ENCODE data around the gene GSAP.

Gene GSAP

DNA sequence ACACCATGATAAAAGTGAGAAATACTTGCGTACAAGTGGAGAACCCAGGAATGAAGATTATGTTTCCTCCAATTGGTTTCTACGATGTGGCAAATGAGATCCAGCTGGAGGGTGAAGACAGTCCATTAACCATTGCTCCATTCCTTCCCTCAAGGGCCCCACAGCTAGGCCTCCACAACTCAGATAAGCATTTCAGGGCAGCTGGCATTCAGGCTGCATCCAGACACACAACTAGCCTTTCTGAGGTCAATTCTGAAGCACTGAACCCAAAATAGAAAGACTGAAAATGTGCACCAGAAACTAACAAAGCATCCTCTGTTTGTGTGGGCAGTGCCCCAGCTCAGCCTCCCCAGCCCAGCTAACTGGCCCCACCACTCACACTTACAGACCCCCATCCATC, 94.8 kb downstream of the GSAP start:
- no peak for DNase-seq

DNA sequence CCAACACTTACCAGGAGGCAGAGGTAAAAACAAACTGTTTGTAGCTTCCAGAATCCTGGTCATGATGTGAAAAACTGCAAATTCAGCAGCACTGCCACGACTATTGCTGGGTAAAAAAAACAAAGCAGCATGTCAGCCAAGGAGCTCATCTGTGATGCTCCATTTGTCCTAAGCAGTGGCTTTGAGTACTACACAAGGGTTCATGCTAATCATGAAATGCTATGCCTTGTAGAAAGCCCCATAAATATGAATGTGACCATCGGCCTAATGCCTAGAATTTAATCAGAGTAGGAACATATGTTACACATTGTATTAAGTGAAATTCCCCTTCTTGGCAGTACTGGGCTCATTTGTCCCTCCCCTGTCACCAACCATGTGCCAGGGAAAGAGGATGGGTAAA, 95.4 kb downstream of the GSAP start:
- DNase-seq = no peak

DNA sequence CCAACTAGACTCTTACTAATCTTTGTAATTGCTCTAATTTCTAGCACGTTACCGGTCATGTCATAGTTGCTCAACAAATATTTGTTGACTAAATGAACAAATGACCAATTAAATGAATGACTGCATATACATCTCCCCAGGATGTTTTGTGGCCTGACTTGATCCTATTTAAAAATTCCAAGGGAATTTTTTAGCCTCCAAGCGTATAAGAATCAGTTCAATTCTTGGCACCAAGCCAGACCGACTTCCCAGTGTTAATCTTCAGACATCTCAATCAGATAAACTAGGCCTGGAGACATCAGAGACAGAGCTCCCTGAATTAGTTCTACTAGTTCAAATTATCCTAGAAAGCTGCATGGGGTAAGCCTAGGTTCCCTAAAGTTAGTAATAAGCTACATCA, 96.0 kb downstream of the GSAP start:
- DNase-seq = no peak

DNA sequence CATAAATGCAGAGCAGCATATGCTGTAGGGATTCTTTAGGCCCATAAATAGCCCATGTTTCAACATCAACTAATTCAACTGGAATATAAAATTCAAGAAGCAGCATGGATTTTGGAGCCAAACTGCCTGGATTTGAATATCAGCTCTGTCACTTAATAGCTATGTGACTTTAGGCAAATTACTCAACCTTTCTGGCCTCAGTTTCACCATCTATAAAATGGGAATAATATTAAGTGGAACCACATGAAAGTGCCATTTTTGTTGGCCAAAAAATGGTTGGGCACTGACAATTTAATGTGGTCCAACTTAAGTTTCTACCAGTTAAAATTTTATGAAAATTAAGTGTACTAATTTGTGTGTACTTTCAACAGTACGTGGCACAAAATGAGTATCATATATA, 98.1 kb downstream of the GSAP start:
- no peak for DNase-seq

DNA sequence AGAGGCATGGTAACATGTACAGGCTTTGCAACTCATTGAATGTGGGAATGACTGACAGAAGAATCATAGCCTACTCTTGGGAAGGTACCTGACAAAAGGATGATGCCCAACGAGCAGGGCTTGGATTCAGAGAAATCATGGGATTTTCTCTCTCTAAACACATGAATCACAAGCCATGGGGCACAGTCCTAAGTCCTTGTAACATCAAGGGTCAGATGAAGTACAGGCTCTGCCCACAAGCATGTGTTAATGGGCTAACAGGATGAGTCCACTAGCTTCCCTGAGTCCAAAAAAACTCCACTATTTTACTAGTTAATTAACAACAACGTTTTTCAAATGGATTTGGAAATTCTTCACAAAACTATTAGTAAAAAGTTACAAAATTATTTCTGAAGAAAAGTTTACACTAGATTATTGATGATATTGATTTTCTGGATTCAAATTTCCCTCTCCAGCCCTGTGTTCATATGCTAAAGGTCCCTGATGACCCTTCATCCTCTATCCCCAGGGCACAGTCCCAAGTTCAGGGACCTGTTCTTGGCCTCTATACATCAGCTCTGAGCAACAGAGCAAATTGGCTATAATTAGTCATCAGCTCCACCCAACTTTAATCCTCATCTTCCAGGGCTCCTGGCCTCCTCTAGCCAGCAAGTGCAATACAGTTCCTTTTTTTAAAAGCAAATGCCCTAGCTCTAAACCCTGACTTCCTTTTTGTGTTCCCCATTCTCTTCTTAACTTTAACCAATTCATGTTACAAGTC, 99.8 kb downstream of the GSAP start:
- no peak for DNase-seq

DNA sequence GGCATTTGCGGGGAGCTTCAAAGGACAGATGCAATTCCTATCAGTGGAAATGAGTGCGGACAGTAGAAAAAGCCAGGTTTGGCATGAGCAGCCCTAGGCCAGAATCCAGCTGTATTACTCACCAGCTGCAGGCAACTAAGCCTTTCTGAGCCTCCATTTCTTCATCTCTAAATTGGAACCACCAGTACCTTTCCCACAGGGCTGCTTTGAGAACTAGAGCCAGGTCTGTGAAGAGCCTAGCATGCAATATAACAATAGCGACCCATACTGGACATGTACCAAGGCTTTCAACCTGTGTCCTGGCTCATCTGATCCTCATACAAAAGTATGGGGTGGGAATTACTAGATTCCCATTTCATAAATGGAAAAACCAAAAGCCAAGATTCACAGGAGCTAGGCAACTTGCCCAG, 101.0 kb downstream of the GSAP start:
- no peak for DNase-seq

DNA sequence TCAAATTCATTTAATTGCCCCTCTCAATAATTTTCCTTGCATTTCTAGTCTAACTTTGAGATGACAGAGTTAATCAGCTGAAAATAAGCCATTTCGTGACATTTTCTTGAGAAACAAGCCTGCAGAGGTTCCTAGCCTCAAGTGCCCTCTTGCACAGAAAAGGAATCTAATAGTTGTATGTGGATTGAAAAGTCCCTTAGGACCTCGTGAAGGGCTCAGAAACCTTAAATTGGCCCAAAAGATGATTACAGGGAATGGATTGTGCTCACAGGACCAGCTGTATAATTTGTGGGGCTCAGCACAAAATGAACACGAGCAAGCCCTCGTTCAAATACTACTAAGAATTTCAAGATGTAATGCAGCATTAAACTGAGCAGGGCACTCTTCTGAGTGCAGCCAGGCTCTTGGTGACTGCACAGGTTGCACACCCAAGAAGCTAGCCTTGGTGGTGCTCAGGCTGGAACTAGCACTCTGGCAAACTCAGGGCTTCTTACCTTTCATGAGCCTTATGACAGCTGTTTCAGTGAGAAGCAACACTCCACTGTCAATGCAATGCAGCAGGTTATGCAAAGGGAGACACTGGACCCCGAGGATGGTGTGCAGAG, 102.2 kb downstream of the GSAP start:
- DNase-seq = no peak

DNA sequence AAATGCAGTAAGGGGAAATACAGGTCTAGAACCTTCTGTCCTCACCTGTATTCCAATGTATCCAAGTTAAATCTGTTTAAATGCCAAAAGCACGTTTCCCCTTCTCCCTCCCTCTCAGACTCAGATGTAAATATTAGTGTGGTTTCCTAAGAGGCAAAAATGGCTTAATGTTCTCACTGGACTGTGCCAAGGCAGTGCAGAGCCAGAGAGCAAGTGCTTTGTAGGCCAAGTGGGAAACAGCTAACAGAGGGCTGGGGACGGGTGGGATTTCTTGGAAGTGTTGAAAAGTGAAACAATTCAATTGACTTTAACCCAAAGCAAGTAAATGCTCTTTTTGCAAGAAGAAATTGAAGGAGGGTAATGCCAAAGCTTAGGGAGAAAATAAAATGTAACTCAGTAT, 103.1 kb downstream of the GSAP start:
- no peak for DNase-seq

DNA sequence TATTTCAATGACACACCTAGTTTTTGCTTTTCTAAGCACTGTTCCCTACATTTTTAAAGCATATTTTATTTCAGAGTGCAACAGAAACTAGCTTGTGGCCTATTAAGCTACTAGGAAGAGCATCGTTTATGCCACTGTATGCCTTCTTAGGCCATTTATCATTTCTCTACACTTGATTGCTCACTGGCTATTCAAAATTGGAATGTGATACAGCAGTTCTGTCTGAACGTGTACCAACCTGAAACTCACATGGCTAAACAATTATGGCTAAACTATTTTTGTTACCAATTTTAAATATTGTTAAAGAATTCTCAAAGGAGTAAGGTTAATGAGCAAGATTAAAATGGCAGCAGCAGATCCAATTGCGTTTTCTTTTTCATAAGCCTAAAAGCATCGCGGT, 105.2 kb downstream of the GSAP start:
- no peak for DNase-seq

DNA sequence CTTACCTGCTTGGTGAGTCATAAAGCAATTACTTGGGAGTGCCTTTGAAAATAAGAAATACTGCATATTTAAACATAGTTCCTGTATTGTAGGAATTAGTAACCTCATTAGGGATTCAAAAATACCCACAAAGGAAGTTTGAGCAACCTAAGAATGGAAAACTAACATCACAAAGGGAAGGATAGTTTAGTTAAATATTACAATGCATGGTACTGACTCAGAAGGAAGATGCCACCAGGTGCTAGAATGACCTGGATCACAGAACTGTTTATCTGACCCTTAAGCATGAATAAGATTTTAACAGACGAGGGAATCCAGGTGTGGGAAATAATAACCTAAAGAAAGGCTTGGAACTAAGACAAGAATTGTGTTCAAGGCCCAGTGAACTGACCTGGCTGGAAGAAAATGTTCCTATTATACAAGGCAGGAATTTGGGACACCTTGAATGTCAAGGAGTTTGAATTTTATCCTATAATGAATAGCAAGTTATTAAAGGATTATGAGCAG, 106.4 kb downstream of the GSAP start:
- no peak for DNase-seq

DNA sequence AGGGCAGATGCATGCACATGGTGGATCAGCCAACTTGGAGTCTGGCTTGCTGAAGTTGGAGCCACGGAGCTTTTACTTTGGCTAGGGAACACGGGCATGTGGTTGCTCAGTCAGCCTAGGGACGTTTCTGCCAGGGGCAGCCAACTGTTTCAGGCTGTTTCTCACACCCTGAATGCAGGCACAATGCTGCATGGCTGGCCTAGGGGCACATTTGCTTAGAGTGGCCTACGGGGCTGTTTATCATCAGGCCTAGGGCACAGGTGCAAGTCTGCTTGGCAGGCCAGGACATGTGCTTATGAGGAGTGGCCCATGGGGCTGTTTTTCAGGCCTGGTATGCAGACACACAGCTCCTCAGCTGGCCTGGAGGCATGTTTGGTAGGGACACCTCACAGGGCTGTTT, 107.4 kb downstream of the GSAP start:
- no peak for DNase-seq

DNA sequence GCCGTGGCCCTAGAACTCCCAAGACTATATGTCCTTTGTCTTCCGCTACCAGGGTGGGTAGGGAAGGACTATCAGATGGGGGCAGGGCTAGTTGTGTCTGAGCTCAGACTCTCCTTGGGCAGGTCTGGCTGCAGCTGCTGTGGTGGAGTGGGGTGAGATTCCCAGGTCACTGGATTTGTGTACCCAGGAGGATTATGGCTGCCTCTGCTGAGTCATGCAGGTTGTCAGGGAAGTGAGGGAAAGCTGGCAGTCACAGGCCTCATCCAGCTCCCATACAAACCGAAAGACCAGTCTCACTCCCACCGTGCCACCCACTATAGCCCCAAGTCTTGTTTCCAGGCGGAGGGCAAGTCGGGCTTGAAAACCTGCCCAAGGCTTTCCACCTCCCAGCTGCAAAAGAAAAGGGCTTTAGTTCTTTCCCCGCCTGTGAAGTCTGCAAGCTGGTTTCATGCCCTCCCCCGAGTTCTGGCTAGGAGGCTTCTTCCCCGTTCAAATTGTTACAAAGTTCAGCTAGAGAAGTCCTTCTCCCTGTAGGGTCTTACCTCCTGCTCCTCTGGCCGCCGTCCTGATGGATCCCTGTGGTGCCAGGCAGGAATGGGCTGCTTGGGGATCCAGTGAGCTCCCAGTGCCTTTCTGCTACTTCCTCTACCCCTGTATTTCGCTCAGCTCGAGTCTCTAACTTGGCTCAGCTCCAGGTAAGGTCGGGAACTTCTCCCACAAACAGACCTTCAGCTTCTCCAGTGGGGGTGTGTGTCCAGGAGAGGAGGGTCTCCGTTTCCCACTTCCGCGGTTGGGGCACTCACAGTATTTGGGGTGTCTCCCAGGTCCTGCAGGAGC, 109.7 kb downstream of the GSAP start:
- no peak for DNase-seq

DNA sequence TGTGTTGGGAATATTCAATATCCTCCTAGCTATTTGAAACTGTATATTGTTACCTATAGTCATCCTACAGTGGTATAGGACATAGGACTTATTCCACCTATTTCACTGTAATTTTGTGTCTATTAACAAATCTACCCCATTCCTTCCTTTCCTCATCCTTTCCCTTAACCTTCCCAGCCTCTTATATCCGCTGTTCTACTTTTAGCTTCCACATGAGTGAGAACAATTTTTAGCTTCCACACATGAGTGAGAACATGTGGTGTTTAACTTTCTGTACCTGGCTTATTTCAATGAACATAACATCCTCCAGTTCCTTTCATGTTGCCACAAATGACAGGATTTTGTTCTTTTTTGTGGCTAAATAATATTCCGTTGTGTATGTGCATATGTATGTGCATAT, 120.6 kb downstream of the GSAP start:
- DNase-seq = no peak

DNA sequence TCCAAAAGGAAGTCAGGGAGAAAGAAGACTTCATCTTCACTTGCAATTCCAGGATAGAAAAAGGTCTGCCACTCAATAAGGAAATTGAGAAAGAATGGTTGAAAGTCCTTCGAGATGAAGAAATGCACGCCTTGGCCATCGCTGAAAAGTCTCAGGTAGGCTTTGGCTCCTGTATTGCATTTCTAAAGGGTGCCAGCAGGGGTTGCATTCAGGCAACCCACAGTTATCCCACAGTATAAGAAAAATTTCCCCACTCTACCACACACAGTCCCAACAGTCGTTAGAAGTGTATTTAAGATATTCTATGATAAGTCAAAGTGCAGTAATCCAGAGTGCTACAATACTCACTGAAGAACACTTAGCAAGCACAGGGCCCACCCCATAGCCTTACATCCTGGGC, 123.1 kb downstream of the GSAP start:
- DNase-seq = no peak

DNA sequence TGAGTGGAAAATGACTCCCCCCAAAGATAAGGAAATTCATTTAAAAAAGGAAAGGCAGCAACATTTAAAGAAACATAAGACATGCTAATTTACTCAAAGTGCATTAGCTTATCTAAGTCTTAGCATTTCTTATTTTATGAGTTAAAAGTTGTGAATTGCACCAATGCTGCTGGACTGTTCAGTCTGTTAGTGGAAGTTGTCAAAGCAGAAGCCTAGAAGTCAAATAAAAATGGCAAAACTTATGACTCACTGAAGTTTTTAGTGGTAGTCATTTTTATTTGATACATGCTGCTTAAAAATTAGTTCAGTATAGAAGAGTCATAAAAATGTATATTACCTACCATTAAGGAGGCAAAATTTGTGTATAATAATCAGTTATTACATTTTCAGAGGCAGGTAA, 125.7 kb downstream of the GSAP start:
- no peak for DNase-seq

DNA sequence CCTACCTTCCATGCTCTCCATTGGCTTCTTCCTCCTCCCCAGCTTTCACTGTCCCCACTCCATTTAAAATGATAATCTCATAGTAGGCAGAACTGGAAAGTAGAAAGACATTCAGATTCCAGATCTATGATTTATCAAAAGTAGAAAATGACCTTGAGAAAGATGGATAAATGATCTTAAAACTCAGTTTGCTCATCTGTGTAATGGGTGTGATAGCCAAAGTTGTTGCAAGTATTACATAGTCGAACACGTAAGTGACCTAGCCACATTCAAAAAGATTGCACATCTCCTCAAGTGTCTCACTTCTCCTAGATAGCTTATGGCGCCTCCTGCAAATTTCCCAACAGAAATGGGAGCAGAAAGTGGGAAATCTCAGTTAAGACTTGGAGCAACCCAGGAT, 126.8 kb downstream of the GSAP start:
- no peak for DNase-seq

DNA sequence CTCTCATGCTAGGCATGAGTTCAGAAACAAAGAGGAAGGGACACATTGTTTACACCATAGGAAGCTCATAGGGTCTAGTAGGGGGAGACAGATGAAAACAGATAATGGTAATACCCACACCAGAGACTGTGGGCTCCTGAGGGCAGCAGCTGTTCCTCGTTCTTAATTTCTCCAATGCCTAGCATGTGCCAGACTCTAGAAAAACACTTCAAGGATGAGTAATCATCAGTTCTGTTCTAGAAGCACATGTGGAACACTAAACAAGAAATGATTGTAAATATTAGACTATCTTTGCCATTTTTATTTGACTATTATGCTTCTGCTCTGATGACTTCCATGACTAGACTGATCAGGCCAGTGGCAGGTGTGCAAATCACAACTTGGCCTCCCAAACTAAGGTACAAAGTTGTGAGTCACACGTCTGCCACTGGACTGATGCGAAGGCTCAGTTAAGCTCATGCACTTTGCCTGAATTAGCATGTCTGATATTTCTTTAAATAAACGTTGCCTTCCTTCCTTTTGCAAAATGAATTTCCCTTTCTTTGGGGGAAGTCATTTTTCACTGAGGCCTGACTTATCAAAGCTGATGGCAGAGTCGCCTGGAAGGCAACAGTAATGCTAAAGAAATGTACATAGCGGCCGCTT, 127.4 kb downstream of the GSAP start:
- DNase-seq = no peak

DNA sequence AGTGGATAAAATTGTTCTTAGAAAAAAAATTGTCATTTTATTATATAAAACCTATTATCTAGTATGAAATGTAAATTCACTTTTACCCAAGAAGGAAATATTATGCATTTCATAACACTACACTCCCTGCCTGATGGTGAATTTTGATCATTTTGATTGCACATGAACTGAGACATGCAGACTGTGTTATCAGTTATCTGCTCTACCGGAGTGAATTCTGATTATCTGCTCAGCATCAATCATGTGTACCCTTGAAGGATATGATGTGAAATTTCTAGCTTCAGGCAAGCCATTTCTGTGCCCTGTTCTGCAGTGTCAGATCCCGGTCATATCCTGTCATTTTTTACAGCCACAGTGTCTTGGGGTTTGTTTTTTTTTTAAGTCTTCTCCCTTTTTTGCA, 131.5 kb downstream of the GSAP start:
- DNase-seq = no peak

DNA sequence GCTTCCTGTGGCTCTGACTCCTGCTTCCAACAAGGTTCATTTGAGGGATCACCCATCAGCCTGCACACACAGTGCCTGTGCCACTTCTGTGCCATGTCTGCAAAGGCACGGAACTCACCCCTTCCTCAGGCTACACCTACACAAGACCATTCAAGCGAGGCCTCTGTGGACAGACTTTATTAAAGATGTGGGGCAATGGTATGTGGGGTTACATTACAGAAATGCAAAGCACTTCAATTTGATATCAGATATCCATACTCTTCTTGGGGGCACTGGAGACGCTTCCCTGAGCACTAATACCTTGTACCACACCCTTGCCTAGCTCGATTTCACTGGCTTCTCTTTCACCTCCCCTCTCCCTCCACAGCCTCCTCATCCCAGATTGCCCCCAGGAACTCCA, 132.1 kb downstream of the GSAP start:
- no peak for DNase-seq

DNA sequence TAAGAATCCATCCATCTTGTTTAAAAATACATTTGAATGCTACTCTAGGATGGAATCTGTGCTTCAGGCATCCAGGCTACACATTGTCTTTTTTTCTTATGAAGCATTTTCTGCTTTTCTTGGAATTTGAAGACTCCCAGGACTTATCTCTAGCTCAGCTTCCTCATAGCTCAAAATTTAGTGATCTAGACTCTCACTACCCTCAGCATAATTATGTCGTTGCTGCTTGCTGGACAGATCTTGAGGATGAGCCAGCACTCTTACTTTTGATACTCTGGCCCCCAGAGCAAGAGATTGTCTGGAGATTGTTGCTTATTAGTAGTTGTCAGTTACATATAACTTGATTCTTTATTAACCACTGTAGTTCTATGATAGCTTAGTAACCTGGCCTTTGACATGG, 133.3 kb downstream of the GSAP start:
- no peak for DNase-seq

DNA sequence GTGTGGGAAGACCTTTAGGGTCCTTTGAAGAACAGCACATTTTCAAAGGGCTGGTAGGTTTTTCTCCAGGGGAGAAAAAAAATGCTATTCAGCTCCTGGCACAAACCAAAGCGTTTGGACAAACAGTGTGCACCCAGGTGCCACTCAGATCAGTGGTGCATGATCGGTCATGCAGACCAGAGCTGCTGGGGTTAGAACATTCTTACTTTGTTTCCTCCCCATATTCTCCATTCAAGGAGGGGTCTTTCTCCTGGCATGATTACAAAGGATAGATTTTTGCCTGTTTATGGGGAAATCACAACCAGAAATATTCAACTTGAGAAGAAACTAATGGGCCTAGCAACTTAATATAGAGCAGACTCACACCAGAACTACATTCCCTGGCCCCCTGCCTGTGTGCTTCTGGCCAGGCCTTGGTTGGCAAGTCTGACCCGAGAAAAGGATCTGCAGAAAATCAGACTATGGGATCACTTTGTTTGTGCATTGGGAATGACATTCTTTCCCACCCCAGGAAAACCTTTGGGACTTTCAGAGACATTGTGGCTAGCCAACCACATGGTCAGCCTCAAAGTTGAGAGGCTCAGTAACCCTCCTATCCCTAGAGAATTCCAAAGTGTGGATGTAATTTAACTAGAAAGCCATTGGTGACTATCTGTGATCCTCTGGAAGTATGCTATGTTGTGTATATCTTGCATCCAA, 134.2 kb downstream of the GSAP start:
- DNase-seq = no peak

DNA sequence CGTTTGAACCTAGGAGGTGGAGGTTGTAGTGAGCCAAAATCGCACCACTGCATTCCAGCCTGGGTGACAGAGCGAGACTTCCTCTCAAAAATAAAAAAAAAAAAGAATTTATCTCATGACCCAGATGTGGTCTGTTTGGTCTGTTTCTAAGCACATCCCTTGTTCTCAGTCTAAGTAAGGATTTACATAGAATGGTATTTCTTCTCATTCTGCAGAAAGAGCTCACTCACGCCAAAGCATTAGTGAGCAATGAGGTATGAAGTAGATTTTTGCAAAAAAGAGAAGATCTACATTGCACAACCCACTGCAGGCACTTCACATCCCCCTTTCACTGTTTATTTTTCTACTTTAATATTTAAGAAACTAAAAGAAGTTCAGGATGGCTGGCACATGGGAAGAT, 140.0 kb downstream of the GSAP start:
- no peak for DNase-seq

DNA sequence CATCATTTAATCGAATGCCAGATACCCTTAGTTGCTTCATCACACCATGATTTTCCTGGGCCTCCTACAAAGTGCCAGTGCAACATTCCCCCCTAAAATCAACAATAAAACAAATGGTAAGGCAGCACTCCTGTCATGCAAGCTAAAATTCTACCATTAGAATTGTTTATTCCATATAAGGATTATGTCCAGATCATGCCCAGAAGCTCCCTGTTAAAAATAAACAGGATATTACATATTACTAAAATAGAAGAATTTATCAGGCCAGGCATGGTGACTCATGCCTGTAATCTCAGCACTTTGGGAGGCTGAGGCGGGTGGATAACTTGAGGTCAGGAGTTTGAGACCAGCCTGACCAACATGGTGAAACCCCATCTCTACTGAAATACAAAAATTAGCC, 140.5 kb downstream of the GSAP start:
- DNase-seq = peak; percentile 45

All from EL (cell line).